DMS79 (cell line): ENCODE measurements around the gene SYNE1.
"Not testable (repeated sequence)": the region's sequence is repeated elsewhere in the genome, so short reads cannot be mapped to it uniquely, and the experiment has no call there.

Experiments used
- DNase-seq: peaks from one replicate; lab custom pipeline; 2025; lab: John Stamatoyannopoulos, UW

SYNE1 gene

GRCh38 chr6:152637296-152638047, at the start of gene SYNE1:
SYNE1 (minus strand) TSS chr6:152637362; CDS start chr6:152628331, 9,031 bp downstream.
- no peak for DNase-seq

GRCh38 chr6:152685819-152686218, 48.7 kb upstream of the SYNE1 start:
- DNase-seq: no peak

- not testable (repeated sequence) for DNase-seq
Observed at GRCh38 chr6:152682935-152683334, 45.8 kb upstream of the SYNE1 start.

GRCh38 chr6:152682141-152682540, 45.0 kb upstream of the SYNE1 start:
- no peak for DNase-seq

GRCh38 chr6:152680879-152681517, 43.8 kb upstream of the SYNE1 start:
- no peak for DNase-seq

GRCh38 chr6:152680151-152680550, 43.0 kb upstream of the SYNE1 start:
- no peak for DNase-seq

GRCh38 chr6:152673236-152673635, 36.1 kb upstream of the SYNE1 start:
- DNase-seq: no peak

- no peak for DNase-seq
Observed at GRCh38 chr6:152671171-152671570, 34.0 kb upstream of the SYNE1 start.

GRCh38 chr6:152669895-152670294, 32.7 kb upstream of the SYNE1 start:
- DNase-seq: no peak

- no peak for DNase-seq
Observed at GRCh38 chr6:152661776-152662175, 24.6 kb upstream of the SYNE1 start.

- DNase-seq: no peak
Observed at GRCh38 chr6:152651986-152652385, 14.8 kb upstream of the SYNE1 start.

- DNase-seq: no peak
Observed at GRCh38 chr6:152648105-152648504, 10.9 kb upstream of the SYNE1 start.

- DNase-seq: not testable (repeated sequence)
Observed at GRCh38 chr6:152646732-152647131, 9.6 kb upstream of the SYNE1 start.

GRCh38 chr6:152642578-152643375, 5.6 kb upstream of the SYNE1 start:
- no peak for DNase-seq

GRCh38 chr6:152636609-152637295, 410 bp downstream of the SYNE1 start:
- no peak for DNase-seq

- DNase-seq: no peak
Observed at GRCh38 chr6:152636021-152636608, 1.0 kb downstream of the SYNE1 start.

- DNase-seq: no peak
Observed at GRCh38 chr6:152634773-152635172, 2.4 kb downstream of the SYNE1 start.

GRCh38 chr6:152632121-152632782, 4.9 kb downstream of the SYNE1 start:
- no peak for DNase-seq

- no peak for DNase-seq
Observed at GRCh38 chr6:152631376-152631775, 5.8 kb downstream of the SYNE1 start.

GRCh38 chr6:152630832-152631231, 6.3 kb downstream of the SYNE1 start:
- no peak for DNase-seq

- DNase-seq: no peak
Observed at GRCh38 chr6:152625213-152625612, 11.9 kb downstream of the SYNE1 start.
